HG02870 (cell line): Measurements from ENCODE around the gene RBBP8NL.

Experiments used
- ATAC-seq: cut with Tn5 transposase; IDR thresholded peaks from one replicate; pipeline ENCODE4 v1.9.1; 2021; ENCODE audit warnings: mild to moderate bottlenecking, moderate library complexity; ENCODE audit not compliant: unreplicated experiment

Gene RBBP8NL

GRCh38 chr20:62408640-62409039, 18.7 kb downstream of the RBBP8NL start:
- ATAC-seq: no peak

GRCh38 chr20:62408055-62408454, 19.3 kb downstream of the RBBP8NL start:
- no peak for ATAC-seq

- ATAC-seq: peak; percentile 86
Measured at GRCh38 chr20:62407221-62407992, 19.9 kb downstream of the RBBP8NL start, which contains the start of gene CABLES2. TSS of gene CABLES2 (minus strand) at chr20:62407285. CDS start at chr20:62407276, 9 bp downstream.

GRCh38 chr20:62406635-62407176, 20.6 kb downstream of the RBBP8NL start:
- ATAC-seq: peak; percentile 1

GRCh38 chr20:62405981-62406513, 21.3 kb downstream of the RBBP8NL start:
- ATAC-seq: no peak

- ATAC-seq: no peak
Measured at GRCh38 chr20:62405108-62405980, 22.0 kb downstream of the RBBP8NL start.

- no peak for ATAC-seq
Measured at GRCh38 chr20:62404761-62405107, 22.6 kb downstream of the RBBP8NL start.

- ATAC-seq: no peak
Measured at GRCh38 chr20:62404112-62404665, 23.1 kb downstream of the RBBP8NL start.

- ATAC-seq: no peak
Measured at GRCh38 chr20:62403331-62403730, 24.0 kb downstream of the RBBP8NL start.

- no peak for ATAC-seq
Measured at GRCh38 chr20:62402456-62403150, 24.7 kb downstream of the RBBP8NL start.

GRCh38 chr20:62401331-62401779, 26.0 kb downstream of the RBBP8NL start:
- ATAC-seq: no peak

- ATAC-seq: no peak
Measured at GRCh38 chr20:62400541-62400940, 26.8 kb downstream of the RBBP8NL start.

GRCh38 chr20:62400021-62400420, 27.3 kb downstream of the RBBP8NL start:
- ATAC-seq: no peak

- ATAC-seq: no peak
Measured at GRCh38 chr20:62398120-62398821, 29.1 kb downstream of the RBBP8NL start.

GRCh38 chr20:62396367-62397239, 30.7 kb downstream of the RBBP8NL start:
- no peak for ATAC-seq

GRCh38 chr20:62395311-62396242, 31.8 kb downstream of the RBBP8NL start:
- no peak for ATAC-seq
